Measurements from ENCODE around the gene DLX5.

DLX5 gene

GRCh38 chr7:97018126-97018601 lies 6.5 kb downstream of the DLX5 start:
- no peak for DNase-seq (ENCODE audit: low spot score)

GRCh38 chr7:97017192-97018125 lies 7.2 kb downstream of the DLX5 start:
- no peak for DNase-seq (ENCODE audit: low spot score)

GRCh38 chr7:97016381-97017191 lies 8.0 kb downstream of the DLX5 start:
- DNase-seq (ENCODE audit: low spot score), result no peak

GRCh38 chr7:97015756-97016380 lies 8.8 kb downstream of the DLX5 start:
- no peak for DNase-seq (ENCODE audit: low spot score)

GRCh38 chr7:97015279-97015678 lies 9.4 kb downstream of the DLX5 start:
- no peak for DNase-seq (ENCODE audit: low spot score)

GRCh38 chr7:97014145-97014750 lies 10.4 kb downstream of the DLX5 start:
- DNase-seq (ENCODE audit: low spot score), result no peak

- DNase-seq (ENCODE audit: low spot score), result no peak
Measured at GRCh38 chr7:97013845-97014134, 10.8 kb downstream of the DLX5 start.

- DNase-seq (ENCODE audit: low spot score), result no peak
Measured at GRCh38 chr7:97013134-97013844, 11.3 kb downstream of the DLX5 start.

- DNase-seq (ENCODE audit: low spot score), result no peak
Measured at GRCh38 chr7:97012365-97013133, 12.1 kb downstream of the DLX5 start.

GRCh38 chr7:97011536-97012364 lies 12.9 kb downstream of the DLX5 start:
- no peak for DNase-seq (ENCODE audit: low spot score)

GRCh38 chr7:97011104-97011503 lies 13.5 kb downstream of the DLX5 start:
- no peak for DNase-seq (ENCODE audit: low spot score)

GRCh38 chr7:97009753-97010732 lies 14.6 kb downstream of the DLX5 start:
- no peak for DNase-seq (ENCODE audit: low spot score)

GRCh38 chr7:97008275-97008917 lies 16.2 kb downstream of the DLX5 start:
- DNase-seq (ENCODE audit: low spot score), result no peak

- DNase-seq (ENCODE audit: low spot score), result no peak
Measured at GRCh38 chr7:97007583-97007861, 17.1 kb downstream of the DLX5 start.

GRCh38 chr7:97006816-97007582 lies 17.6 kb downstream of the DLX5 start:
- no peak for DNase-seq (ENCODE audit: low spot score)

- no peak for DNase-seq (ENCODE audit: low spot score)
Measured at GRCh38 chr7:97006055-97006815, 18.4 kb downstream of the DLX5 start.
